ENCODE data around the gene SEC31B.

Gene SEC31B

DNA sequence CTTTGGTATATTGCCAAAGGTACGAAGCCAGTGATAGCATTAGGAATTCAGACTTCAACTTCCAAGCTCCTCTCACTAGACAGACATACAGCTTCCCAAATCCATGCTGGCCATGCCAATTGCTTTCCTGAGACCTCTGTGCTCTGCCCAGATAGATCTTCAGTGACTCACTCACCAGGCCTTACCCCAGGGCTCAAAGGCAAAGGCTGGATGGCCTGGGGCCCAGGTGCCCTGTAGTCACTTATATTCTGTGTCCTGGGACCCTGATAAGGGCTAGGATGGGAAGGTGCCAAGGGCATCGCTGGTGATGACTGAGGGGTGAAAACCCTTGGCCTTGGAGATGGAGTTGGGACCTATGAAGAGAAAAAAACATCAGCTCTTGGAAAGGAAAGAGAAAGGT lies 29.1 kb downstream of the SEC31B start:
- DNase-seq: no peak

DNA sequence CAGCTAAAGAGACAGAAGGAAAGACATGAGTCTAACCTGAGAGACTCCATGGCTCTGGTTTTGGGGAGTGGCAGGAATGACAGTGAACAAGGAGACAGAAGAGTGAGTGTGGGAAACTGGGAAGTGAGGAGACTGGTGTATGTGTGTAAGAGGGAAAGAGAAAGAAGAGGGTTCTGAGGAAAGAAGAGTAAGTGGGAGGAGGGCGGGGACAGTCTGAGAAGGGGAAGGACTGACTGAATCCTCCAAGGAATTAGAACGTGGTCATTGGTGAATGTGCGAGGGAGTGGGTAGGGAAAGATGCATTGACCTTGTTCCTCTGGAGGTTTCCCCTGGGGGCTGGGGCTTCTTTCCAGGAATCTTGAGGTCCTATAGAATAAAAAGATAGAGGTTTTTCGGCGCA lies 30.3 kb downstream of the SEC31B start:
- DNase-seq: no peak

DNA sequence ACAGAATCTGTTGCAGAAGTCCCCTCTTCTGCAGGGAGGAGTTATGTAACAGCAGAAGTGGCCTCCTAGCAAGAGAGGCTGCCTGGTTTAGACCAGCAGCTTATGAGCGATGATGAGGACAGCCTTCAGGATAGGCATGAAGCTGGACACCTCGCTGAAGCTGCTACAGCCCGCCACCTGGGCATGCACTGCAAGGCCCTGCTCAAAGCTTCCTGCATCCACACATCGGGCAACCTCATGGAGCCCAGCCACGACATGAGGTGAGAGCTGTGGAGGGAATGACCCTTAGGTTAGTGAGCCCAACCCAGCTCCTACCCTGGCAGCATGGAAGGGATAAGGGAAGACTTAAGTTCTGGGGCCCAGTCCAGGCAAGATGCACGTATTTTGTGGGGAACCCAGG lies 32.1 kb downstream of the SEC31B start:
- DNase-seq: no peak

DNA sequence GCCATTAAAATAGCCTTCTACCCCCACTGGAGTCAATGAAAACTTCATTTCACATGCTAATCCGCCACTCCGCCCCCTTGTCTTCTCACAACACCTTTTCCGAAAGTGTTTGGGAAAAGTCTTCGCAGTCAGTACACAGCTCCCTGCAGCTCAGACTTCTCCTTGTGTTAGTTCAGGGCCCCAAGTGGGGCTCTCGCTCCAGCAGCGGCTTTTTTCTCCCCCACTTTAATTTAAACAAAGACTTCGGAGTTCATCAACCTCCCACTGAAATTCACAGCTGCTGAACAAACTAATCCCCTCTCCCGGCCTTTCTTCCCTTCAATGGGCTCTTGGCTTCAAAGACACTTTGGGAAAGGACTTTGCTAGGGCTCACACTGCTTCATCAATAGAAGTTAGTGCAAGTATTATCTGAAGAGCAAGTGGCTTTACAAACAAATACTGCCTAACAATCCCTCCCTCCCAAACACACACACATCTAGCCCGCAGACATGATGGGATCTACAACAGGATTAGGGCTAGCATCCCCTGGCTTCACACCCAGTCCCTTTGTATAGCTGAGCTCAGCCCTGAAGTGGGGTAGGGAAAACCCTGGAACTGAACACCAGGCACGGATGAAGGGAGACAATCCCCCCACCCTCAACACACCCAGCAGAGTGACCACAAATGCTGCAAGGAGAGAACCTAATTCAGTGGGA lies 33.7 kb downstream of the SEC31B start:
- DNase-seq: no peak

DNA sequence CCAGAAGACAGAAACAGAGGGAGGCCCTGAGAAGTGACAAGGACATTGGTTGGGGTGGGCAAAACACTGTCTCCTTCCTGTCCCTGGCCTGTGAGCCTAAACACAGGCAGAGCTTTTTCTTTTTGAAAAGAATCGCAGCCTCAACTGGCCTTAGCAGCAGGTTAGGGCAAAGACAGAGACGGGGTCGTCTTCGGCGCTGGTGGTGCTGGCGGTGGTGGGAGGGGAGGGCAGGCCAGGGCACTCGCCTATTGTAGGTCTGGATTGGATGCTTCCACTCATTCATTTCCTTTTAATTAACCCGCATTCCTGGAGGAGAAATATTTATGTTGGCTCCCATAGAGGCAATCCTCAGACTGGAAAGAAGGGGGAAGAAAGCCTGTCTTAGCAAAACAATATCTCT lies 34.3 kb downstream of the SEC31B start:
- no peak for DNase-seq

DNA sequence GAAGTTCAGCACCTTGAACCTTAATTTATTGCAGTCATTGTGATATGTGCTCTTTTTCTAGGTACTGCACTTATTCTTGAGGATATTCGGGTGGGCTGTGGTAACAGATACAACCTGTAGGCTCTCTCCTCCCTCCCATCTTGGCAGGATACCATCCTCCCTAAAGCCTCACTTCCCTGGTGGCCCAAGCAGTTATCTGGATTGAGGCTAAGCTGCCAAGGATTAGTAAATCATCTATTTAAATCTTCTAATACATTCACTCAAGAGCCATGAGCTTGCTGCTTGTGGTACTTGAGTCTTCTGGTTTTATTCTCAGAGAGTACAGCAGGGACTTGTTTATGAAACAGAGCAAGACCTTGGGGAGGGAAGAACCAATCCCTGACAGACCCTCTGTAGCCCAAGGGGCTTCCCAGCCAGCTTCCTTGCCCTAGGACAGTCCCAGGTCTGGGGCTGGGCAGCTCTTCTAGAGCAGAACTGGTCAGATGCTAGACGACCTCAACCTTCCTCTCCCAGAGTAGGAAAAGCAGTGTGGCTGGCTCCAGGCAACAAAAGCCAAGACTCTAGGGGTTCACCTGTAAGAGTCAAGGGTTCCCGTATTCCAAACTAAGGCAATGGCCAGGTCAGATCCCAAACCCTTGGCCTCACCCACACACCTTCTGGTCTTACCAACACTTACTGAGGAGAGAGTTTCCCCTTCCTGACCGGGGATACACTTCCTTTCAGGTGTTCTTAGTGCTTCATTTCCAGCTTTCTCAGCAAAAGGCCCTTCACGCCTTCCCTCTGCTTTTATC lies 35.6 kb downstream of the SEC31B start:
- no peak for DNase-seq

DNA sequence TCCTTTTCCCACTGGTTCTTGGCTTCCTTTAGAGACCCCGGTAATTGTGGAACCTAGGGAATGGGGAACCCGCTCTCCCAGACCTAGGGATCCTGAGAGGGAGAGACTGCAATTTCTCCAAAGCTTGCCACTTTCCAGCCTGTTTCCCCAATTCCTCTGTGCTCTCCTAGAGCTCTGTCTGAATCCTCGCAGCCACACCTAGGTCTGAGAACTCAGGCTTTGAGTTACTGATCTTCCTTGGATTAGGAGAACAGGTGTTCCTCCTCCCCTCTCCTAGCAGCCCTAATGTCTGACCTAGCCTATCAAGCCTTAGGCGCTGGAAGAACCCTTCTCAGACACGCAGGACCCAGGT lies 36.9 kb downstream of the SEC31B start:
- DNase-seq: no peak

DNA sequence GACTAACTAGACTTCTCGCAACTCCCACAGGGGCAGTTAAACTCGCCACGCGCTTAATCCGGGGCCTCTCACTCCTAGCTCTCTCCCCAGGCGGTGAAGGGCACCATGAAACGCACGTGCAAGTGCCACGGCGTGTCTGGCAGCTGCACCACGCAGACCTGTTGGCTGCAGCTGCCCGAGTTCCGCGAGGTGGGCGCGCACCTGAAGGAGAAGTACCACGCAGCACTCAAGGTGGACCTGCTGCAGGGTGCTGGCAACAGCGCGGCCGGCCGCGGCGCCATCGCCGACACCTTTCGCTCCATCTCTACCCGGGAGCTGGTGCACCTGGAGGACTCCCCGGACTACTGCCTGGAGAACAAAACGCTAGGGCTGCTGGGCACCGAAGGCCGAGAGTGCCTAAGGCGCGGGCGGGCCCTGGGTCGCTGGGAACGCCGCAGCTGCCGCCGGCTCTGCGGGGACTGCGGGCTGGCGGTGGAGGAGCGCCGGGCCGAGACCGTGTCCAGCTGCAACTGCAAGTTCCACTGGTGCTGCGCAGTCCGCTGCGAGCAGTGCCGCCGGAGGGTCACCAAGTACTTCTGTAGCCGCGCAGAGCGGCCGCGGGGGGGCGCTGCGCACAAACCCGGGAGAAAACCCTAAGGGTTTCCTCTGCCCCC lies 37.4 kb downstream of the SEC31B start:
- no peak for DNase-seq

DNA sequence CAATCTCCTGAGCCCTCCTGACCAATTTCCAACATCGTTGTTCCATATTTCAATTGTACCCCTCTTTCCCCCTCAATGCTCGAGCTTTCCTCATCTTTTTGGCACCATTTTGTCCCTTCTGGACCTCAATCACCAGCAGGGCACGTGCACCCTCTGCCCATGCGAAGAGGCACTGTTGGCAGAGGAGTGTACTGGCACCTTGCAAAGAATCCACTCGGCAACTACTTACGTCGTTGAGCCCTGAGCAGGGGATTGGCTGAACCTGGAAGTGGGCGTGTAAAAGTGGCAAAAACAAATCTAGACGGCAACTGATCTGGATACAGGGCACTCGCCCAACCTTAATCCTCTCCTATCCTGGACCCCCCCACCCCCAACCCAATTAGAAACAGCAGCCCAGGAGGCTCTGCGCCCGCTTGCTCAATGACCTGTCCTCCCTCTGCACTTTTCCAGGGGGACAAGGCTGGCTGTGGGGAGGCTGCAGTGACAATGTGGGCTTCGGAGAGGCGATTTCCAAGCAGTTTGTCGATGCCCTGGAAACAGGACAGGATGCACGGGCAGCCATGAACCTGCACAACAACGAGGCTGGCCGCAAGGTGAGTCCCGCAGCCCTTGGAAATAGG lies 38.1 kb downstream of the SEC31B start:
- DNase-seq: peak; percentile 75

DNA sequence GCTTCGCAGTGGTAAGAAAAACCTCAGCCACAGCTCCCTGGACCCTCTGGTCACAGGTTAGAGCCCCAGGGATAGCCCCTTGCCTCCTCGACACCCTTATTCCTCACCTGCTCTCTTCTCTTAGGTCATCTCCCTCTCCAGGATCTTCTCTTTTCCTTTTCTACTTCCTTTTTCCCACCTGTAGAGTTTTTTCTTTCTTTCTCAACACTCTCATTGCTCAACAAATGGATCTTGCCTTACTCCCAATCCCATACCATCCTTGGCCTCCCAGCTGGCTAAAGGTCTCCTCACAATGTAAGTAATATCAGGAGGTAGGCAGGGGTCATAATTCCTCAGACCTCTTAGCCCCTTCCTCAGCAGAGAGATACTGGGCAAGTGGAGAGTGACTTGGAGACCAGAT lies 39.7 kb downstream of the SEC31B start:
- no peak for DNase-seq

DNA sequence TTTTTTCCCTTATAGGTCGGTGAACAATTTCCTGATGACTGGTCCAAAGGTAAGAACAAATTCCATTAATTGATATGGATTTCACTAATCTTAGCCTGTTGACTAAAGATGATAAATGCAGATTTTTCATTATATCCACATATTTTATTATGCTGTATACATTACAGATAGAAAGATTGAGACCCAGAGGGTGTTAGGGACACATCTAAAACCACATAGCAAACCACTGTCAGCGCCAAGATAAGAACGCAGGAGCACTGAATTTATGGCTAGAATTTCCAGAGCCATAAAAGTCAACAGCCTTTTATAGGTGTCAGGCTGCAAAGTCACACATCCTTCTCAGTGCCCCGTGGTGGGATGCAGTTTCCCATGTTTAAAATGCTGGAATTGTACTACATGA lies 40.6 kb downstream of the SEC31B start:
- no peak for DNase-seq

DNA sequence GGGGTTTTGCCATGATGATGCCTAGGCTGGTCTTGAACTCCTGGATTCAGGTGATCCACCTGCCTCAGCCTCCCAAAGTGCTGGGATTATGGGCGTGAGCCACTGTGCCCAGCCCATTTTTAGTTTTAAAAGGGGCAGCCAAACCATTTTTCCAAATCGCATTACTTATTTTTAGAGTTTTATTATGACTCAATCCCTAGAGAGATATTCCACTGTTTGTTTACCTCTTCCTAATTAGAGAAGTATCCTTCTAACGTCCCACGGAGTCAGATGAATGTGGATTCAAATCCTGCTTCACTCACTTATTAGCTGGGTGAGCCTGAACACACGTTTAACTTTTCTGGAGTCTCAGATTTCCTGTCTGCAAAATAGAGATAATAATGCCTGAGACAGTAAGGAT lies 41.7 kb downstream of the SEC31B start:
- no peak for DNase-seq

DNA sequence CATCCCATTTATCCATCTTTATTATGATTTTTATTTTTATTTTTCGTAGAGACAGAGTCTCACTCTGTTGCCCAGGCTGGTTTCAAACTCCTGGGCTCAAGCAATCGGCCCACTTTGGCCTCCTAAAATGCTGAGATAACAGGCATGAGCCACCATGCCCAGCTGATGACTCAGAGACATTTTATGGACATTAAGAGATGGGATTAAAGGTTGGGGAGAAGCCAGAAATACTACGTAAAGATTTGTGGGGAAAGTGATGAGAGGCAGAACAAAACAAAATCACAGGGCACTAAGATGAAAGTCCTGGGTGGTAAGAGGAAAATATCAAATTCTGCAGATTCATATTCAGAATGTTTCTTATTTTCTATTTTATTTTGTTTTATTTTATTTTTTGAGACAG lies 49.3 kb downstream of the SEC31B start:
- no peak for DNase-seq

DNA sequence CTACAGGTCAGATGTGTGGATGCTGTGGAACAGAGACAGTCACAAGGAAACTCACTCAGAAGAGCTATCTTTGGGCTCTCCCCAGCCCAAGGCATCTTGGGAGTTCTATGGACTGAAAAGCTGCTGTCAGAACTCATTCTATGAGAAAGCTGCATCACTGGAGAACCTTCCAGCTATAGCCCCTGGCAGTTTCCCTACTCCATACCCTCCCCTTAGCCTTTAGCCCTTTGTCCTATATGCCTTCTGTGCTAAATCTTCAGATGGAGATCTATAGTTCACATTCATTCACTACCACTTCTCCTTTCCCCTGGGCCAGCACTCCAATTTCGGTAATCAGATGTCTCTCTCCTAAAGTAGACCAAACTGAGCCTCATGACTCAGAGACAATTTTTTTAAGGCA lies 49.9 kb downstream of the SEC31B start:
- no peak for DNase-seq

DNA sequence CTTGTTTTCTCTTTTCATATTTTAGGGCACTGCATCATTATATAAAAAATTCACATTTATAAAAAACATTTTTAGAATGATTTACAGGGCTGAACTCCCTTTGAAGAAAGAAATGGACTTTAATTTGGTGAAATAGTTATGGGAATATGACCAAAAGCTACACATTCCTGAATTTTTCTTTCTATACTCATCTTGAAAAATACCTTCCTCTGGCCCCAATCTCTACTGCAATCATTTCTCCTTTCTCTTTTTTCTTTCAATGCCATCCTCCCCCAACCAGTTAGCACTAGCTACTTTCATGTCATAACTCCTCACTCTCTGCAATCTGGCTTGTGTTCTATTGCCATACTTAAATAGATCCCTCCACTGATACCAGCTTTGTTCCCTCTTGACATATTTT lies 50.7 kb downstream of the SEC31B start:
- no peak for DNase-seq

DNA sequence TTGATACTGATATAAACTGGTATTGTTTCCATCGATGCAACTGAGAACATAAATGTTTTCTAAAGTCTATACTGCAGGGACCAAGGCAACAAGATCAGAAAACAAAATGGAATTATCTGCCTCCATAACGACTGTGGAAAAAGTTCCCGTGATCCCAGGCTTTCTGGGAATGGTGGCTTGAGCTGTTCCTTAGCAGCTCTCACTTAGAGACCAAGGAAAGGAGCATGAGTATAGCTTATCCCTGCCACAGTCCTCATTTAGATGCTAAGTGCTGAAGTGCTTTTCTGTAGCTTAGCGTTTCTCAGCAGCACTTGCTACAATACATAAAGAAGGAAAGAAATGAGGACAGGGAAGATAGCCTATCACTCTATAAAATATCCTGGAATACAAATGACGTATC lies 51.3 kb downstream of the SEC31B start:
- no peak for DNase-seq

DNA sequence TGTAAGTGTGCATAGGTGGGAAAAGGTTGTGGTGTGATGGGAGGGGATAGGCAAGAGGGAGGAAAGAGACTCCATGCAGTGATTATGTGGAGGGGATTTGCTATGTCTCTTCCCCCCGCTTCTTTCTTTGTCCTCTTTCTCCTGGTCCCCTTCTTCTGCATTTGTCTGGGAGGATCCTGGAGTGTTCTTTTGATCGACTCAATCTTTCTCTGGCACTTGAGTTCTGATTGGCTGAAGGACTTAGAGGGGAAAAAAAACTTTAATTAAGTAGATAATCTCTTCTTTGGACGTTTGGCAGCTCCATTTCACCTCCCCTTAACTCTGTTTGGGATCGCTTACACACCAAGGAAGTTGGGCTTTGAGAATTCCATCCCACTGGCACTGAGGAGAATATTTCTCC lies 57.0 kb downstream of the SEC31B start, which contains the start of gene WNT8B:
Gene WNT8B (plus strand): TSS at position 301 of the 400 bp plus-strand sequence. CDS start 160 bp downstream, outside the sequence.
- no peak for DNase-seq

DNA sequence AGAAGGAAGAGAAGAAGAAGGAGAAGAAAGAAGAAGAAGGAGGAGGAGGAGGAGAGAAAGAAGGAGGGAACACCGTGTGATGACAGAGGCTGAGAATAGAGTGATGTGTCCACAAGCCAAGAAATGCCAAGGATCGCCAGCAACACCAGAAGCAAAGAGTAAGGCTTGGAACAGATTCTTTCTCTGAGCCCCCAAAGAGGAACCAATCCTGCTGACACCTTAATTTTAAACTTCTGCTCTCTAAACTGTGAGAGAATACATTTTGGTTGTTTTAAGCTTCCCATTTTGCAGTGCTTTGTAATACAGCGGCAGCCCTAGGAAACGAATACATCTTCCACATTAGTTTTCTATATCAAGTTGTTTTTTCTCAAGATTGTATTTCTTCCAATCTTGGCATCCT lies 70.7 kb downstream of the SEC31B start:
- no peak for DNase-seq

DNA sequence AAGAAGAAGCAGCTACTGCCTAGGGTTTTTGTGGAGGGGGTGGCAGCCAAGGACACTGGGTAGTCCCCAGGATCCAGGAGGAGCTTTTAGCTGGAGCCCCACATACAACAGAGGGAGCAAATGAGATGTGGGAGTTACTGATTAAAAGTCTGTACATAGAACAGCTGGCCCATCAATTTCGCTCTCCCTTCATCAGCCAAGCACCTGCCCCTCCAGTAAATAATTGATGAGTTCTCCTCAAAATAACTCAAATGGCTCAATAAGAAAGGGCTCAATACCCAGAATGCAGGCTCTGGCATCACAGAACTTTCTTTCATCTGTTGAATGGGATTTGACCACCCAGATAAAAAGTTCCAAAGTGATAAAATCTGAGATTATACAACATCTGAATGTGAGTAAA lies 72.0 kb downstream of the SEC31B start:
- no peak for DNase-seq

DNA sequence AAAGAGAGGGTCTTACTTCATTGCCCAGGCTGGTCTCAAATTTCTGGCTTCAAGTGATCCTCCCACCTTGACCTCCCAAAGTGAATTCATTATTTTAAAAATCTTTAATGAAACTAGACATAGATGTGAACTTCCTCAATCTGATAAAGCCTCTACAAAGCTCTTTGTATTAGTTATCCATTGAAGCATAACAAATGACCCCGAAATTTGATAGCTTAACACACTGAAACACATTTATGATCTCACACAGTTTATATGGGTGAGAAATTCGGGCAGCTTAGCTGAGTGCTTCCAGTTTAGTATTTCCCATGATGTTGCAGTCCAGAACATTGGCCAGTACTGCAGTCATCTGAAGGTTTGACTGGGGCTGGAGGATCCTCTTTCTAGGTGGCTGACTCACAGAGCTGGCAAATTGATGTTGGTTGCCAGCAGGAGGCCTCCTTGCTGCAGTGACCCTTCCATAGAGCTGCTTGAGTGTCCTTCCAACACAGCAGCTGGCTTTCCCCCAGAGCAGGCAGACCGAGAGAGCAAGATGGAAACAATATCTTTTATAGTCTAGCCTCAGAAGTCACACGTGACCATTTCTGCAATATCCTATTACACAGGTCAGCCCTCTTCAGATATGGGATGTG lies 73.4 kb downstream of the SEC31B start:
- DNase-seq: no peak

DNA sequence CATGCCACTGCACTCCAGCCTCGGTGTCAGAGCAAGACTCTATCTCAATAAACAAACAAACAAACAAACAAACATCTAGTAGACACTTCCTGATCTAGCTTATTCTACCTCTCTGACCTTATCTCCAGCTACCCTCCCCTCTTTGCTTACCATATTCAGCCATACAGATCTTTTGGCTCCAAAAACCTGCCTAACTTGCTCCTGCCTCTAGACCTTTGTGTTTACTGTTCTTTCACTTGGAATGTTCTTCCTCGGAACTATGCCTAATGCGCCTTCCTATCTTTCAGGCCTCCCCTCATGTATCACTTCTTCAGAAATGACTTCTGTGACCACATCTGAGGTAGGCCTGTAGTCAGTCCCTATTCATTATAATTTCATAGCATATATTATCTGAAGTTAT lies 77.1 kb downstream of the SEC31B start:
- no peak for DNase-seq

DNA sequence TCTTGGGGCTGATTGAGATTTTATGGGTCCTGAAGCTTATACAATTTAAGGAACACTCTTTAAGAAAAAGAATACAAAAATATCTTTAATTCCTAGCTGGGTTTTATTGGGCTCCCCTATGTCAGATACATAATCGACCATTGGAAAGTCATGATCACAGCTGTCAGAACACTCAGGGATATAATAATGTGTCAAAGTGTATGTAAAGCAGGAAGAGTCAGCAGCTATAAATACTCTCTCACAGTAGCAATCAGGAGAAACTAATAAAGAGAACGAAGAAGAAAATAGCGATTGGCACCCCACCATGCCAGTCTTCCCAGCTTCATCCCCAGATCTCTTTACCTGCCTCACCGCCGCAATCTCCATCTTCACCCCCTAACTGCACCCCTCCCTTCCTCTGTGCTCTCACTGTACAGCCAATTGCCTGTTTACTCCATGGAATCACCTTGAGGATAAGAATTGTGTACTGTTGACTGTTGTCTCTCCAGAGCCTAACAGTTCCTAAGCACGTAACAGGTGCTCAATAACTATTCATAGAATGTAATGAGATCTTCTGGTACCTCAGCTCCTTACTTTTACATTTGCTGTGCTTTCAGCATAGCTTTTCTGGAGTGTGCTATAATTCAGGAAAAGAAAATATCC lies 80.9 kb downstream of the SEC31B start:
- DNase-seq: no peak

All from GOT3 (cell line).